Liver (tissue), 9 donors: Measurements from ENCODE around the gene HAVCR1. TPM values are rescaled to one million over a fixed set of nuclear protein-coding genes. Genes with fewer than 3 reads are reported as not detected.

Experiments used
- DNase-seq: peaks from one replicate; pipeline ENCODE4 v3.0.0-alpha.2; 2017; ENCODE audit warnings: low spot score
- H3K27ac ChIP-seq, 2 donors: one replicate each; pipeline ENCODE4 v1.7.0; 2013; ENCODE audit warnings: inconsistent platforms in 2 of 2, low read length in 2 of 2, control low read depth in 1 of 2, low read depth in 1 of 2, mild to moderate bottlenecking in 1 of 2
- H3K27me3 ChIP-seq, 4 donors: one replicate each; pipeline versions ENCODE4 v1.6.1 to v1.7.0; 2013; ENCODE audit warnings: low read length in 3 of 4, inconsistent platforms in 1 of 4, mild to moderate bottlenecking in 1 of 4, moderate library complexity in 1 of 4; ENCODE audit not compliant: control insufficient read depth in 4 of 4, insufficient read depth in 4 of 4
- H3K36me3 ChIP-seq, 4 donors: one replicate each; pipeline versions ENCODE4 v1.6.1 to v1.7.0; 2013; ENCODE audit warnings: low read length in 3 of 4, mild to moderate bottlenecking in 3 of 4, low read depth in 1 of 4, moderate library complexity in 1 of 4; ENCODE audit not compliant: control insufficient read depth in 4 of 4, insufficient read depth in 3 of 4
- H3K4me1 ChIP-seq, 4 donors: one replicate each; pipeline versions ENCODE4 v1.6.1 to v1.7.0; 2013; ENCODE audit warnings: low read length in 3 of 4, mild to moderate bottlenecking in 3 of 4, moderate library complexity in 1 of 4; ENCODE audit not compliant: control insufficient read depth in 4 of 4, insufficient read depth in 4 of 4
- H3K4me3 ChIP-seq, 3 donors: one replicate each; pipeline versions ENCODE4 v1.6.1 to v1.7.0; 2013; ENCODE audit warnings: low read length in 3 of 3, control low read depth in 1 of 3, low read depth in 1 of 3, mild to moderate bottlenecking in 1 of 3
- H3K9ac ChIP-seq, 2 donors: one replicate each; pipeline ENCODE4 v1.7.0; 2013; ENCODE audit warnings: low read length in 2 of 2, mild to moderate bottlenecking in 2 of 2, moderate library complexity in 2 of 2, control low read depth in 1 of 2, low read depth in 1 of 2
- H3K9me3 ChIP-seq, 4 donors: one replicate each; pipeline versions ENCODE4 v1.6.1 to v1.7.0; 2013; ENCODE audit warnings: low read length in 3 of 4; ENCODE audit not compliant: control insufficient read depth in 4 of 4
- ATF3 ChIP-seq: IDR thresholded peaks from 2 replicates; pipeline ENCODE4 v1.6.1; 2016; ENCODE audit warnings: antibody characterized with exemption
- FOXA1 ChIP-seq: IDR thresholded peaks from 2 replicates; pipeline ENCODE4 v1.6.1; 2016; ENCODE audit warnings: antibody characterized with exemption
- GABPA ChIP-seq, 2 donors: IDR thresholded peaks in 1 of 2; conservative IDR thresholded peaks in 1 of 2; 2 replicates each; pipeline ENCODE4 v1.6.1; 2016; ENCODE audit warnings: antibody characterized with exemption in 2 of 2, mild to moderate bottlenecking in 1 of 2, moderate library complexity in 1 of 2
- HNF4A ChIP-seq, 2 donors: conservative IDR thresholded peaks; 2 replicates each; pipeline ENCODE4 v1.6.1; 2016; ENCODE audit warnings: antibody characterized with exemption in 2 of 2, mild to moderate bottlenecking in 2 of 2
- HNF4G ChIP-seq: IDR thresholded peaks from 2 replicates; pipeline ENCODE4 v1.6.1; 2016; ENCODE audit warnings: antibody characterized with exemption
- MAX ChIP-seq: IDR thresholded peaks from 2 replicates; pipeline ENCODE4 v1.6.1; 2016; ENCODE audit warnings: antibody characterized with exemption
- NR2F2 ChIP-seq: IDR thresholded peaks from 2 replicates; pipeline ENCODE4 v1.6.1; 2016; ENCODE audit warnings: antibody characterized with exemption
- RAD21 ChIP-seq, 2 donors: IDR thresholded peaks; 2 replicates each; pipeline ENCODE4 v1.6.1; 2016; ENCODE audit warnings: antibody characterized with exemption in 2 of 2, mild to moderate bottlenecking in 2 of 2
- REST ChIP-seq: IDR thresholded peaks from 2 replicates; pipeline ENCODE4 v1.6.1; 2016; ENCODE audit warnings: antibody characterized with exemption, mild to moderate bottlenecking
- SP1 ChIP-seq: IDR thresholded peaks from 2 replicates; pipeline ENCODE4 v1.6.1; 2018; ENCODE audit warnings: antibody characterized with exemption, mild to moderate bottlenecking
- ZBTB33 ChIP-seq: IDR thresholded peaks from 2 replicates; pipeline ENCODE4 v1.6.1; 2016; ENCODE audit warnings: antibody characterized with exemption
- polyA plus RNA-seq, 2 donors: library from polyadenylated mRNA; stranded (reverse) in 1 of 2; unstranded in 1 of 2; fragments of 200-250 nt in 1 of 2; fragments of >200 nt in 1 of 2; fragmentation: Nextera tagmentation in 1 of 2; extraction: Ambion mirVana in 1 of 2; gene quantifications; one replicate each; pipeline versions ENCODE4 v1.2.1 to v1.2.3, GENCODE V29; 2013 to 2015
- total RNA-seq, 2 donors: library from RNA; depleted of rRNA; stranded (reverse); fragments of >200 nt; gene quantifications; one replicate each; pipeline ENCODE4 v1.2.3, GENCODE V29; 2014
- donor health status: healthy.
- donor health status: healthy.
- donor health status: healthy.
- donor health status: healthy.
- donor health status: healthy.

HAVCR1 gene
- total and polyA plus RNA-seq, 4 donors, result 0.07 to 2.8 (median 0.17) TPM; not detected in 1

GRCh38 chr5:156981481-156981880, 77.4 kb downstream of the HAVCR1 start:
- H3K27ac ChIP-seq, result no peak overlapping the region
- no peaks in the 10 kb centered on the region for H3K27me3 ChIP-seq
- no peak for DNase-seq
- H3K4me3 ChIP-seq, result no peak overlapping the region
- H3K36me3 ChIP-seq, result no peaks in the 10 kb centered on the region
- H3K4me1 ChIP-seq, result no peaks in the 10 kb centered on the region
- TF ChIP-seq HNF4G (no peak), ATF3 (no peak), FOXA1 (no peak), ZBTB33 (no peak), MAX (no peak), HNF4A (conservative IDR thresholded peaks at IDR 0.05) (no peak), GABPA (IDR thresholded peaks at IDR 0.05 in 1 of 2, conservative IDR thresholded peaks at IDR 0.05 in 1 of 2) (no peak), SP1 (no peak), REST (no peak), RAD21 (IDR thresholded peaks at IDR 0.05) (no peak), NR2F2 (no peak)
- H3K9me3 ChIP-seq, result no peaks in the 10 kb centered on the region
- H3K9ac ChIP-seq, result no peak overlapping the region

Other genes with a start within 250 kb of the HAVCR1 start
- not detected for gene PPP1R2B, start 208.8 kb downstream of the HAVCR1 start, total RNA-seq
- gene PPP1R2B, start 208.8 kb downstream of the HAVCR1 start, polyA plus RNA-seq, result not detected
- 10 to 100 TPM in 1 of 2 donors, 1 to 10 TPM in 1; 3.0 to 38.8 TPM for gene TIMD4, start 95.9 kb downstream of the HAVCR1 start, total RNA-seq
- 10 to 100 TPM in 1 of 2 donors, 1 to 10 TPM in 1; 3.2 to 13.9 TPM for gene TIMD4, start 95.9 kb downstream of the HAVCR1 start, polyA plus RNA-seq
- gene HAVCR2, start 49.9 kb upstream of the HAVCR1 start, total RNA-seq, result 1 to 10 TPM; 5.5 to 9.4 TPM
- 1 to 10 TPM; 1.4 to 3.2 TPM for gene HAVCR2, start 49.9 kb upstream of the HAVCR1 start, polyA plus RNA-seq
- gene MED7, start 83.7 kb upstream of the HAVCR1 start, total RNA-seq, result 1 to 10 TPM; 4.7 to 7.4 TPM
- gene MED7, start 83.7 kb upstream of the HAVCR1 start, polyA plus RNA-seq, result 1 to 10 TPM; 4.1 to 9.2 TPM
- gene GARIN3, start 107.1 kb upstream of the HAVCR1 start, total RNA-seq, result not detected
- not detected for gene GARIN3, start 107.1 kb upstream of the HAVCR1 start, polyA plus RNA-seq
- 1 to 10 TPM in 1 of 2 donors, under 1 TPM in 1; 0.47 to 1.5 TPM for gene ITK, start 121.7 kb upstream of the HAVCR1 start, total RNA-seq
- gene ITK, start 121.7 kb upstream of the HAVCR1 start, polyA plus RNA-seq, result under 1 TPM; 0.35 to 0.40 TPM
- gene CYFIP2, start 207.0 kb upstream of the HAVCR1 start, total RNA-seq, result 10 to 100 TPM; 12.6 to 34.1 TPM
- 10 to 100 TPM; 22.3 to 38.9 TPM for gene CYFIP2, start 207.0 kb upstream of the HAVCR1 start, polyA plus RNA-seq